Mesothelial cell of epicardium (in vitro differentiated cells): Measurements from ENCODE around the gene RTCB. TPM values are rescaled to one million over a fixed set of nuclear protein-coding genes. Genes with fewer than 3 reads are reported as not detected.

Source experiments
- DNase-seq, 2 experiments: peaks; one replicate each; pipeline ENCODE4 v3.0.0; 2021; ENCODE audit warnings: low spot score in 2 of 2; ENCODE audit not compliant: unreplicated experiment in 2 of 2
- H3K27ac Mint-ChIP-seq: 2 replicates; pipeline ENCODE4 v1.8.0; 2021; ENCODE audit warnings: mixed read lengths
- H3K27me3 Mint-ChIP-seq: 2 replicates; pipeline ENCODE4 v1.8.0; 2021; ENCODE audit warnings: low read depth, mixed read lengths
- H3K36me3 Mint-ChIP-seq: 2 replicates; pipeline ENCODE4 v1.8.0; 2021; ENCODE audit warnings: mixed read lengths
- H3K4me1 Mint-ChIP-seq: 2 replicates; pipeline ENCODE4 v1.8.0; 2021; ENCODE audit warnings: mixed read lengths
- H3K4me3 Mint-ChIP-seq: 2 replicates; pipeline ENCODE4 v1.8.0; 2021; ENCODE audit warnings: mild to moderate bottlenecking, moderate library complexity, mixed read lengths
- H3K9me3 Mint-ChIP-seq: 2 replicates; pipeline ENCODE4 v1.8.0; 2021; ENCODE audit warnings: mixed read lengths
- total RNA-seq: library from RNA; stranded (reverse); gene quantifications from 3 replicates; pipeline ENCODE4 v1.2.1, GENCODE V29; 2021
- TF ChIP-seq, protein P1 (sequence below): fragments of 200-600 bp; sonication (generic); IDR thresholded peaks from one replicate; pipeline ENCODE4 v1.5.0; 2021; ENCODE audit warnings: antibody characterized with exemption; ENCODE audit not compliant: unreplicated experiment

The RTCB gene
- total RNA-seq: 72.0 to 74.7 TPM (median 73.5 TPM) in 3 replicates

DNA sequence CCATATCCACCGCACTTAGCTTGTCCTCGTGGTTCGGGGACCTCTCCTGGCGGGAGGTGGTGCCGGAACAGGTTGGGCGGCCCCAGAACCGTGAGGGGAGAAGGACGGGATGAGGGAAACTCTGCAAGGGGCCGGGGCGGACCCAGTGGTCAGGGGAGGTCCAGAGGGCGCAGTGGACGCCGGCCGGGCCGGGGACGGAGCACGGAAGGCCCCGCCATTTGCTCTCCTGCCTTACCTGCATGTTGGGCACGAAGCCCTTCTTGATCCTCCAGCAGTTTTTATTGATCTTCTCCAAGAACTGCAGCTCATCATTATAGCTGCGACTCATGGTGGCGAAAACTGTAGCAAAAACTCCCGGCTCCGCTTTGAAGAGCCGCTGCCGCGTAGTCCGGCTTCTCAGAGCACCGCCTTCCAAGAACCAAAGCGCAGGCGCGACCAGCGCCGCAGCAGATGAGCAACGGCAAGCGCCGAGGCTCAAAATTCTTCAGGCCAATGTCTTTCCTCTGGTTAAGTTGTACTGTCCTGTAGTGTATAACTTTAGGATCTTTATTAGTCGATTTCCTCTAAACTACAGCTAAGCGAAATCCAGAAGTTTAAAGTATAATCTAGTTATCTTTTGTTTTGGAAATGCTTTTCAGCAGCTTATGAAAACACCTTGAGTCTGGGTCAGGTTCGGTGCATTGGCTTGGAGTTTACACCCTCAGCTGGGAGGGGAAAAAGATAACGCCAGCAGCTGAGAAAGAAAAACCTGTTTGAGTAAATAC is at the start of gene RTCB:
Gene RTCB (minus strand): TSS at position 419 of the 764 bp plus-strand sequence. CDS start 91 bp downstream, at position 328.
- Mint-ChIP-seq H3K27ac (peak within 1 kb of the TSS; percentile 96), H3K4me3 (peak within 1 kb of the TSS; percentile 95), H3K36me3 (peaks cover 19% of the 10 kb centered on the region), H3K9me3 (no peaks in the 10 kb centered on the region), H3K4me1 (peaks cover 22% of the 10 kb centered on the region), H3K27me3 (peaks cover 8% of the 10 kb centered on the region)
- TF ChIP-seq, protein P1, sequence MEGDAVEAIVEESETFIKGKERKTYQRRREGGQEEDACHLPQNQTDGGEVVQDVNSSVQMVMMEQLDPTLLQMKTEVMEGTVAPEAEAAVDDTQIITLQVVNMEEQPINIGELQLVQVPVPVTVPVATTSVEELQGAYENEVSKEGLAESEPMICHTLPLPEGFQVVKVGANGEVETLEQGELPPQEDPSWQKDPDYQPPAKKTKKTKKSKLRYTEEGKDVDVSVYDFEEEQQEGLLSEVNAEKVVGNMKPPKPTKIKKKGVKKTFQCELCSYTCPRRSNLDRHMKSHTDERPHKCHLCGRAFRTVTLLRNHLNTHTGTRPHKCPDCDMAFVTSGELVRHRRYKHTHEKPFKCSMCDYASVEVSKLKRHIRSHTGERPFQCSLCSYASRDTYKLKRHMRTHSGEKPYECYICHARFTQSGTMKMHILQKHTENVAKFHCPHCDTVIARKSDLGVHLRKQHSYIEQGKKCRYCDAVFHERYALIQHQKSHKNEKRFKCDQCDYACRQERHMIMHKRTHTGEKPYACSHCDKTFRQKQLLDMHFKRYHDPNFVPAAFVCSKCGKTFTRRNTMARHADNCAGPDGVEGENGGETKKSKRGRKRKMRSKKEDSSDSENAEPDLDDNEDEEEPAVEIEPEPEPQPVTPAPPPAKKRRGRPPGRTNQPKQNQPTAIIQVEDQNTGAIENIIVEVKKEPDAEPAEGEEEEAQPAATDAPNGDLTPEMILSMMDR: no peak
- peak; percentile 85 to 95 for DNase-seq

DNA sequence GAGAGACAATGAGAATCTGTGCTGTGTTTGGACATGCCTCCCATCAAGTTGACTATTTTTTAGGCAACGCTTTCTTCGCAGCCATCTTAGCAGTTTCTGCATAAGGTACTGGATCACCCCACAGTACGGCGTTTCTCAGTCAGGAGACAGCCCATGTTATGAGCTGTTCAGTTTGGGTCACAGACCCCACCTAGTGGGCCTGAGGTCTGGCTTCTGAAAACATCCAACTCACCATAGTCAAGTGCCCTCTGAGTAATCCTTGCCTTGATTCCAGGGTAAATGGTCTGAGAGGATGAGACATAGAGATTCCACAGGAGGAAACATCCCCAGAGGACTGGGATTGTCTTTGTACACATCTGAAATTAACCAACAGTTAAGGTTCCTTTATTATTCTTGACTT is 45.0 kb upstream of the RTCB start:
- Mint-ChIP-seq H3K27ac (no peak overlapping the region), H3K27me3 (peaks cover 78% of the 10 kb centered on the region), H3K36me3 (no peaks in the 10 kb centered on the region), H3K4me3 (no peak overlapping the region), H3K4me1 (no peaks in the 10 kb centered on the region), H3K9me3 (no peaks in the 10 kb centered on the region)
- no peak for DNase-seq
- TF ChIP-seq, protein P1: no peak

GRCh38 chr22:32448980-32449379 is 36.9 kb upstream of the RTCB start:
- H3K36me3 Mint-ChIP-seq: no peaks in the 10 kb centered on the region
- no peak overlapping the region for H3K27ac Mint-ChIP-seq
- H3K4me1 Mint-ChIP-seq: no peaks in the 10 kb centered on the region
- peaks cover 50% of the 10 kb centered on the region for H3K27me3 Mint-ChIP-seq
- TF ChIP-seq, protein P1: no peak
- no peak for DNase-seq
- no peaks in the 10 kb centered on the region for H3K9me3 Mint-ChIP-seq
- no peak overlapping the region for H3K4me3 Mint-ChIP-seq

GRCh38 chr22:32446321-32446720 is 34.3 kb upstream of the RTCB start:
- peaks cover 45% of the 10 kb centered on the region for H3K27me3 Mint-ChIP-seq

DNA sequence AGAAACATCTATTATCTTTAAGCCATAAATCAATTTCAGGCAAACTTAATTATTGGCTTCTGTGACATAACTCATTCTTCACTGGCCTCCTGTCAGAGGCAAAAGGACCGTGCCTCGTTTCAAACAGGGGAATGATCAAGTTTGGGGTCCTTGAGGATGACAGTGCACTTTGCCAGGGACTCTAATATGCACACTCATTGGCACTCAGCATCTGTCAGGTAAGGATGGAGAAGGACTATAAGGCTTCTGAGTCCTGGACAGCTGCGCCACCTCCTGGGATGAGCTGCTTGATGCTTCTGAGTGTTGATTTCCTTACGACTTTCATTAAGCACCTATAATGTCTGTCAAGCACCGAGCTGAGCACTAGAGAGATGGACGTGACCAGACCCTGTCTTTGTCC is 32.0 kb upstream of the RTCB start:
- no peak overlapping the region for H3K27ac Mint-ChIP-seq
- no peak overlapping the region for H3K4me3 Mint-ChIP-seq
- TF ChIP-seq, protein P1: no peak
- DNase-seq: no peak
- no peaks in the 10 kb centered on the region for H3K36me3 Mint-ChIP-seq
- H3K27me3 Mint-ChIP-seq: peaks cover 48% of the 10 kb centered on the region
- H3K9me3 Mint-ChIP-seq: no peaks in the 10 kb centered on the region
- no peaks in the 10 kb centered on the region for H3K4me1 Mint-ChIP-seq

More at GRCh38 chr22:32446321-32446720, 34.3 kb upstream of the RTCB start:
- Mint-ChIP-seq H3K27ac (no peak overlapping the region), H3K36me3 (no peaks in the 10 kb centered on the region), H3K4me3 (no peak overlapping the region), H3K9me3 (no peaks in the 10 kb centered on the region), H3K4me1 (no peaks in the 10 kb centered on the region)
- DNase-seq: no peak
- TF ChIP-seq, protein P1: no peak
